Common myeloid progenitor, CD34-positive (primary cell): ENCODE data around the gene CASP10.

Experiments
- CTCF ChIA-PET: fragments of 350-600 bp; sonication (Branson Sonifier 250); formaldehyde crosslinking; loops from one replicate; lab custom pipeline; 2021; ENCODE audit warnings: antibody characterized with exemption; lab: Charles Lee
- POLR2A ChIA-PET: fragments of 350-600 bp; sonication (Branson Sonifier 250); formaldehyde crosslinking; loops from one replicate; lab custom pipeline; 2021; ENCODE audit warnings: antibody characterized with exemption; lab: Charles Lee
- DNase-seq, 3 donors: peaks; one replicate each; pipeline versions ENCODE4 v3.0.0 to v3.0.0-alpha.2; 2013
- H3K27ac ChIP-seq, 2 experiments: 1 replicate in 1 of 2; 2 replicates in 1 of 2; pipeline ENCODE4 v1.7.0; 2013; ENCODE audit warnings: inconsistent platforms in 2 of 2, low read length in 2 of 2, mild to moderate bottlenecking in 2 of 2, low read depth in 1 of 2, moderate library complexity in 1 of 2; ENCODE audit not compliant: severe bottlenecking in 2 of 2, insufficient read depth in 1 of 2, poor library complexity in 1 of 2
- H3K27me3 ChIP-seq, 5 experiments: replicated peaks in 2 of 5; 1 replicate in 3 of 5; 2 replicates in 2 of 5; pipeline versions ENCODE4 v1.6.1 to v1.7.0; 2013; ENCODE audit warnings: low read length in 4 of 5, mild to moderate bottlenecking in 2 of 5, moderate library complexity in 2 of 5, inconsistent platforms in 1 of 5; ENCODE audit not compliant: insufficient read depth in 5 of 5, control insufficient read depth in 4 of 5
- H3K36me3 ChIP-seq, 4 experiments: 1 replicate in 2 of 4; 2 replicates in 2 of 4; pipeline versions ENCODE4 v1.6.1 to v1.7.0; 2013; ENCODE audit warnings: low read length in 3 of 4, control low read depth in 1 of 4, mild to moderate bottlenecking in 1 of 4; ENCODE audit not compliant: control insufficient read depth in 4 of 4, insufficient read depth in 4 of 4
- H3K4me1 ChIP-seq, 4 experiments: 1 replicate in 3 of 4; 2 replicates in 1 of 4; pipeline versions ENCODE4 v1.6.1 to v1.7.1; 2013; ENCODE audit warnings: low read length in 3 of 4, mild to moderate bottlenecking in 3 of 4, control low read depth in 1 of 4, inconsistent platforms in 1 of 4, moderate library complexity in 1 of 4; ENCODE audit not compliant: control insufficient read depth in 4 of 4, insufficient read depth in 4 of 4; ENCODE audit errors: control extremely low read depth in 1 of 4
- H3K4me3 ChIP-seq, 7 experiments: 1 replicate in 4 of 7; 2 replicates in 3 of 7; pipeline versions ENCODE4 v1.5.1 to v1.7.0; 2013; ENCODE audit warnings: mild to moderate bottlenecking in 7 of 7, low read length in 6 of 7, moderate library complexity in 6 of 7, inconsistent platforms in 2 of 7, low read depth in 2 of 7, control low read depth in 1 of 7; ENCODE audit not compliant: insufficient read depth in 4 of 7, control insufficient read depth in 1 of 7; ENCODE audit errors: extremely low read depth in 1 of 7
- H3K9me3 ChIP-seq, 5 experiments: 1 replicate in 4 of 5; 2 replicates in 1 of 5; pipeline versions ENCODE4 v1.6.1 to v1.7.1; 2013; ENCODE audit warnings: low read length in 4 of 5, mild to moderate bottlenecking in 2 of 5, inconsistent platforms in 1 of 5, low read depth in 1 of 5, moderate library complexity in 1 of 5; ENCODE audit not compliant: control insufficient read depth in 4 of 5, insufficient read depth in 2 of 5; ENCODE audit errors: control extremely low read depth in 1 of 5
- WGBS: methylation state at CpG from one replicate; pipeline ENCODE4 v1.1.5; 2013; ENCODE audit not compliant: insufficient coverage; 5-methylcytosine and 5-hydroxymethylcytosine counted together

The CASP10 gene

DNA sequence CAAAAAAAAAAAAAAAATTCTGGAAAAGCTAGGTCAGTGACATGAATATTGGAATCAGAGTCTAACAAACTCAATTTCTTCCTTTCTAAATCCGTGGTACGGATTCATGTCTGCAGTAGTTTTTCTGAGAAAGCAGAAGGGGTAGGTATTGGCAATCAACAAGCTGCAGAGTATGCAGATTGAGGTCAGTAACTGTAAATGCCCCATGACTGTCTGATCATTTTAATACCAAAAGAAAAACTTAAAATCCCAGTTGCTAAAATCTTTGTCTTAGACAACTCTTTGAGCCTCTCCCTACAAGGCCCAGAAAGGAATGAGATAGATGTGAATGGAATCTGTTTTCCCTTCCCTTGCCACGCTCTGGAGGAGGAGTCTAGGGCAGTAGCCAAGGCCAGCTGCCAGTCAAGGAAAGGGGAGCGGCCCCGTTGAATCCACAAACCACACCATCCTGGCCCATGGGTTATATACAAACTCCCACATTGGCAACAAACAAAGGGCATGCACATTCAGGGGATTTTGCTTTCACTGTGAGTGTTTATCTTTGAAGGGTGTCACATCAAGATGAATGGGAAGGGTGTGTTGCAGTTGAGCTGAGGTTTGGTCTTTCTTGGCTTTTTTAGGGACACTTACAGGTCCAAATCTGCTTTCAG lies 71.3 kb downstream of the CASP10 start:
- H3K4me3 ChIP-seq = peak overlapping the region in 1 of 7 experiments; percentile 0
- peak in 2 of 3 donors; percentile 51 to 57 for DNase-seq
- peaks cover 29 to 75% (median 61%) of the 10 kb centered on the region in 4 experiments for H3K4me1 ChIP-seq
- H3K36me3 ChIP-seq = peaks cover 0 to 6% (median 3%) of the 10 kb centered on the region in 4 experiments
- no peaks in the 10 kb centered on the region for H3K27me3 ChIP-seq
- ChIA-PET POLR2A (interaction anchor here (0.7 kb wide), 2 partner anchors 12 to 16 kb away, joined by 3 read pairs; no protein-coding TSS in a partner anchor), CTCF (interaction anchor here (0.6 to 6.2 kb wide), 6 partner anchors 10 to 108 kb away, joined by 3 to 26 read pairs (median 6); no protein-coding TSS in a partner anchor)
- 58% methylated on average over 2 of the region's 5 CpGs for WGBS
- H3K9me3 ChIP-seq = no peaks in the 10 kb centered on the region
- H3K27ac ChIP-seq = peak overlapping the region in 1 of 2 experiments; percentile 99

DNA sequence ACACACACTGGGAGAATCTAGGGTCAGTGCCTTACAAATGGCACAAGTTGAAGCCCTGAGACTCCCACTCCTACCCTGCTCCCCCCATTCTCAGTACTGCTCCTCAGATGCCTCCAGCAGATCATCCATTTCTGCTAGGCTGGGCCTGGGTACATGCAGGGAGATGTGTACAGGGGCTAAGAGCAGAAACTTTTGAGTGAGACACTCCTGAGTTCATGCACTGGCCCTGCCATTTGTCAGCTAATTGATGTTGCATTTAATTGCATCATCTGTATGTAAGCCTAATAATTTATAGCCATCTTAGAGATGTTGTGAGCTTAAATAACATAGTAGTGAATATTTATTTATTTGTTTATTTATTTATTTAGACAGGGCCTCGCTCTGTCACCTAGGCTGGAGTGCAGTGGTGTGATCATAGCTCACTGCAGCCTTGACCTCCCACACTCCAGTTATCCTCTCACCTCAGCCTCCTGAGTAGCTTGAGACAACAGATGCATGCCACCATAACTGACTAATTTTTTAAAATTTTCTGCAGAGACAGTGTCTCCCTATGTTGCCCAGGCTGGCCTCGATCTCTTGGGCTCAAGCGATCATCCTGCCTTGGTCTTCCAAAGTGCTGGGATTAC lies 72.6 kb downstream of the CASP10 start:
- POLR2A ChIA-PET = interaction anchor here (1.2 kb wide), 1 partner anchor 19 kb away, joined by 3 read pairs; no protein-coding TSS in a partner anchor
- peaks cover 39 to 88% (median 74%) of the 10 kb centered on the region in 4 experiments for H3K4me1 ChIP-seq
- peak overlapping the region in 1 of 2 experiments; percentile 99 for H3K27ac ChIP-seq

DNA sequence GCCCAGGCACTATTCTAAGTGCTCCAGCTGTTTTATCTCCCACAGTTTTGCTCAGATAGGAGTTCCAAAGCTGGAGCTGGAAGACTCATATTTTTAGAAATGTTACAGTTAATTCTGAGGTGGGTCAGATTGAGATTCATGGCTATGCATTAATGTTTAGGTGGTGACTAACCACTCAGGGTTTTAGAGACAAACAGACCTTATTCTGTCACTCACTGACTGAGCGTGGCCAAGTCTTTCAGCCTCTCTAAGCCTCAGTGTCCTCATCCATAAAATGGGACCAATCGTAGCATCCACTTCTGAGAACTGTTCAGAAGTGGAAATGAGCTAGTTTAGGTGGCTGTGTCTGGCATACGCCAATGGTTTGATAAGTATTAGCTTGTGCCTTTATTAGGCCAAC lies 73.1 kb downstream of the CASP10 start:
- no peaks in the 10 kb centered on the region for H3K27me3 ChIP-seq
- peak overlapping the region in 1 of 2 experiments; percentile 99 for H3K27ac ChIP-seq
- no peaks in the 10 kb centered on the region for H3K9me3 ChIP-seq
- peaks cover 0 to 2% (median 0%) of the 10 kb centered on the region in 4 experiments for H3K36me3 ChIP-seq
- 100% methylated on average over 2 of the region's 3 CpGs for WGBS
- peaks cover 43 to 93% (median 80%) of the 10 kb centered on the region in 4 experiments for H3K4me1 ChIP-seq
- CTCF ChIA-PET = interaction anchor here (0.6 to 6.2 kb wide), 7 partner anchors 11 to 108 kb away, joined by 3 to 26 read pairs (median 5); no protein-coding TSS in a partner anchor
- H3K4me3 ChIP-seq = no peak overlapping the region
- no peak for DNase-seq
- POLR2A ChIA-PET = interaction anchor here (1.2 kb wide), 1 partner anchor 19 kb away, joined by 3 read pairs; no protein-coding TSS in a partner anchor

More for the DNA sequence above, 72.6 kb downstream of the CASP10 start:
- DNase-seq = no peak
- Histone ChIP-seq H3K4me3 (no peak overlapping the region), H3K9me3 (no peaks in the 10 kb centered on the region), H3K27me3 (no peaks in the 10 kb centered on the region), H3K36me3 (peaks cover 0 to 2% (median under 1%) of the 10 kb centered on the region in 4 experiments)
- 100% methylated on average over 2 of the region's 3 CpGs for WGBS
- CTCF ChIA-PET = interaction anchor here (0.6 to 6.2 kb wide), 6 partner anchors 12 to 108 kb away, joined by 3 to 26 read pairs (median 6); no protein-coding TSS in a partner anchor

- H3K9me3 ChIP-seq = no peaks in the 10 kb centered on the region
- H3K27me3 ChIP-seq = no peaks in the 10 kb centered on the region
- H3K27ac ChIP-seq = peak overlapping the region; percentile 99
- POLR2A ChIA-PET = interaction anchor here (0.7 to 1.6 kb wide), 3 partner anchors 15 to 194 kb away, joined by 3 to 6 read pairs (median 3); partner anchors contain the start of gene TRAK2
- DNase-seq = peak; percentile 91 to 95 (median 93)
- peak overlapping the region; percentile 16 to 92 (median 67) for H3K4me3 ChIP-seq
- CTCF ChIA-PET = interaction anchor here (1.1 to 6.3 kb wide), 6 partner anchors 14 to 75 kb away, joined by 3 to 45 read pairs (median 9); partner anchors contain the start of gene CASP10
- WGBS = 1% methylated on average over 8 of the region's 12 CpGs
- peaks cover 44 to 94% (median 86%) of the 10 kb centered on the region in 4 experiments for H3K4me1 ChIP-seq
- H3K36me3 ChIP-seq = peaks cover 0 to 2% (median 0%) of the 10 kb centered on the region in 4 experiments
These were observed 74.5 kb downstream of the CASP10 start for GRCh38 chr2:201257381-201257955.

- H3K9me3 ChIP-seq = no peaks in the 10 kb centered on the region
- ChIA-PET CTCF (interaction anchor here (1.1 to 6.3 kb wide), 8 partner anchors 14 to 106 kb away, joined by 3 to 45 read pairs (median 4); partner anchors contain the start of gene CASP10), POLR2A (interaction anchor here (1.0 to 1.6 kb wide), 3 partner anchors 16 to 25 kb away, joined by 3 to 6 read pairs (median 3); no protein-coding TSS in a partner anchor)
- WGBS = 0% methylated on average over 10 of the region's 10 CpGs
- H3K4me1 ChIP-seq = peaks cover 45 to 94% (median 86%) of the 10 kb centered on the region in 4 experiments
- H3K27me3 ChIP-seq = no peaks in the 10 kb centered on the region
- DNase-seq = peak; percentile 93 to 99 (median 98)
- H3K27ac ChIP-seq = peak overlapping the region; percentile 99
- peaks cover 0 to 2% (median 0%) of the 10 kb centered on the region in 4 experiments for H3K36me3 ChIP-seq
- peak overlapping the region; percentile 27 to 92 (median 68) for H3K4me3 ChIP-seq
These were observed 75.2 kb downstream of the CASP10 start for GRCh38 chr2:201257956-201258665.
